HepG2 (cell line): ENCODE data around the gene ARHGAP20. TPM values are rescaled to one million over a fixed set of nuclear protein-coding genes. Genes with fewer than 3 reads are reported as not detected.

Experiments used
- ATAC-seq: fragments of 200-7000 bp; cut with Tn5 transposase; 3 replicates; pipeline ENCODE4 v1.9.1; 2020; ENCODE audit warnings: mild to moderate bottlenecking, moderate library complexity
- BruUV-seq: library from RNA; stranded (reverse); fragments of 400-500 nt; replicated peaks from 2 replicates; lab custom pipeline; 2021; lab: Mats Ljungman, UMichigan
- CTCF ChIA-PET: fragments of 300-600 bp; formaldehyde crosslinking; extraction: SDS; loops from one replicate; lab custom pipeline; 2021; ENCODE audit warnings: low total read pairs, inconsistent platforms, low intra/inter-chr PET ratio; lab: Yijun Ruan, JAX
- POLR2A ChIA-PET: fragments of 350-600 bp; sonication (Branson Sonifier 250); formaldehyde crosslinking; loops from one replicate; lab custom pipeline; 2020; ENCODE audit warnings: antibody characterized with exemption, inconsistent platforms; lab: Yijun Ruan, JAX
- DNase-seq: peaks from one replicate; pipeline ENCODE4 v3.0.0-alpha.2; 2015; ENCODE audit warnings: low spot score
- FAIRE-seq: peaks from 3 replicates; lab custom pipeline; 2011; peaks lifted over from hg19 to GRCh38; lab: Jason Lieb, UNC
- H2AFZ ChIP-seq: one replicate; pipeline ENCODE4 v1.6.1; 2011; ENCODE audit warnings: low read length, inconsistent platforms
- H3K27ac ChIP-seq: fragments of 300-600 bp; 3 replicates; pipeline ENCODE4 v1.8.0; 2011; ENCODE audit warnings: mixed run types, mild to moderate bottlenecking, mixed read lengths, low read length, inconsistent platforms; ENCODE audit not compliant: insufficient read depth; ENCODE audit errors: extremely low read length
- H3K27me3 ChIP-seq, 2 experiments: fragments of 200-600 bp in 1 of 2; 2 replicates in 1 of 2; 3 replicates in 1 of 2; pipeline versions ENCODE4 v1.6.0 to v1.8.0; 2011; ENCODE audit warnings: low read length in 2 of 2, mild to moderate bottlenecking in 2 of 2, moderate library complexity in 2 of 2, inconsistent platforms in 1 of 2; ENCODE audit not compliant: insufficient read depth in 2 of 2, control insufficient read depth in 1 of 2
- H3K36me3 ChIP-seq, 2 experiments: fragments of 200-600 bp in 1 of 2; replicated peaks in 1 of 2; 2 replicates in 1 of 2; 3 replicates in 1 of 2; pipeline versions ENCODE4 v1.5.1 to v1.8.0; 2011; ENCODE audit warnings: low read length in 2 of 2, inconsistent platforms in 1 of 2; ENCODE audit not compliant: insufficient read depth in 2 of 2, control insufficient read depth in 1 of 2
- H3K4me1 ChIP-seq: 2 replicates; pipeline ENCODE4 v1.5.1; 2012; ENCODE audit warnings: low read length, inconsistent platforms; ENCODE audit not compliant: insufficient read depth
- H3K4me2 ChIP-seq: 2 replicates; pipeline ENCODE4 v1.6.0; 2011; ENCODE audit warnings: low read depth, low read length, inconsistent platforms
- H3K4me3 ChIP-seq, 3 experiments: fragments of 200-600 bp in 1 of 3; sonication (generic), shearing (Covaris generic) in 1 of 3; replicated peaks in 1 of 3; 2 replicates each; pipeline ENCODE4 v1.5.1; 2011 to 2016; ENCODE audit warnings: low read length in 3 of 3, inconsistent platforms in 2 of 3, low read depth in 2 of 3, mild to moderate bottlenecking in 2 of 3, control low read depth in 1 of 3, mixed read lengths in 1 of 3; ENCODE audit not compliant: insufficient read depth in 1 of 3
- H3K79me2 ChIP-seq: one replicate; pipeline ENCODE4 v1.6.1; 2011; ENCODE audit warnings: low read length, inconsistent platforms; ENCODE audit not compliant: insufficient read depth
- H3K9ac ChIP-seq: 2 replicates; pipeline ENCODE4 v1.6.0; 2011; ENCODE audit warnings: mild to moderate bottlenecking, low read depth, low read length, inconsistent platforms; ENCODE audit not compliant: insufficient read depth
- H3K9me3 ChIP-seq: 2 replicates; pipeline ENCODE4 v1.5.1; 2012; ENCODE audit warnings: mild to moderate bottlenecking, low read length
- H4K20me1 ChIP-seq: 2 replicates; pipeline ENCODE4 v1.6.0; 2011; ENCODE audit warnings: inconsistent platforms, mild to moderate bottlenecking, low read length, moderate library complexity; ENCODE audit not compliant: insufficient read depth
- REL ChIP-seq: sonication (generic); formaldehyde crosslinking; conservative IDR thresholded peaks from 2 replicates; pipeline ENCODE4 v1.8.0; 2022; ENCODE audit warnings: mild to moderate bottlenecking, missing genetic modification reagents, moderate library complexity
- TFAP4 ChIP-seq: sonication (generic); IDR thresholded peaks from 2 replicates; pipeline ENCODE4 v1.6.1; 2016; ENCODE audit warnings: low read depth, borderline replicate concordance
- ZNF468 ChIP-seq: sonication (generic); formaldehyde crosslinking; IDR thresholded peaks from 2 replicates; pipeline ENCODE4 v1.8.0; 2022; ENCODE audit warnings: mild to moderate bottlenecking, moderate library complexity, missing genetic modification reagents
- ZNF530 ChIP-seq: sonication (generic); formaldehyde crosslinking; IDR thresholded peaks from 2 replicates; pipeline ENCODE4 v1.5.0; 2020; ENCODE audit warnings: low read depth, mild to moderate bottlenecking, missing genetic modification reagents
- WGBS: methylation state at CpG from one replicate; pipeline ENCODE4 v1.1.6; 2017; ENCODE audit warnings: low lambda C conversion rate; 5-methylcytosine and 5-hydroxymethylcytosine counted together
- in situ Hi-C: cut with HindIII; loops from 2 replicates; pipeline ENCODE4 v1.10.0; 2017; ENCODE audit warnings: low pct_unique_long_range_greater_than_20kb; ENCODE audit not compliant: extremely low pct_ligation_motif_present
- intact Hi-C: fragments of 100-400 bp; cut with micrococcal nuclease; formaldehyde crosslinking; loops from one replicate; pipeline ENCODE4 v1.10.0; 2022; ENCODE audit not compliant: unreplicated experiment
- polyA plus RNA-seq, 8 experiments: library from polyadenylated mRNA; depleted of rRNA in 3 of 8; stranded (reverse) in 7 of 8; unstranded in 1 of 8; fragments of >200 nt; fragmentation: Illumina TruSeq in 4 of 8; extraction: Trizol in 4 of 8; gene quantifications; 2 replicates each; pipeline versions ENCODE4 v1.2.1 to v1.2.3, GENCODE V29; 2011 to 2016; ENCODE audit warnings: low read depth in 4 of 8, missing spikeins in 1 of 8, mixed read lengths in 1 of 8; ENCODE audit not compliant: insufficient read depth in 1 of 8
- total RNA-seq, 5 experiments: library from RNA; depleted of rRNA; stranded (reverse); fragments of >200 nt; fragmentation: Illumina TruSeq; extraction: Trizol; gene quantifications; 2 replicates each; pipeline ENCODE4 v1.2.3, GENCODE V29; 2016; ENCODE audit warnings: low read depth in 1 of 5

The ARHGAP20 gene
- total and polyA plus RNA-seq, 2 of the 13 experiments (the other 11 are each of a cell fraction or from before 2014, with no cell fraction given), result not detected

GRCh38 chr11:110538154-110538553, 174.1 kb downstream of the ARHGAP20 start:
- H3K27ac ChIP-seq, result no peak overlapping the region
- DNase-seq (no peak), FAIRE-seq (no peak), ATAC-seq (no peak)
- intact Hi-C loops (no loop called here), in situ Hi-C loops (no loop called here)
- ChIA-PET POLR2A (no interaction called here), CTCF (no interaction called here)
- no peak overlapping the region for H3K9ac ChIP-seq
- H3K4me3 ChIP-seq, result no peak overlapping the region
- no peaks in the 10 kb centered on the region for H3K36me3 ChIP-seq
- H3K4me2 ChIP-seq, result no peak overlapping the region
- H3K9me3 ChIP-seq, result no peaks in the 10 kb centered on the region
- H2AFZ ChIP-seq, result no peak overlapping the region
- no peaks in the 10 kb centered on the region for H3K27me3 ChIP-seq
- no peaks in the 10 kb centered on the region for H3K79me2 ChIP-seq
- H4K20me1 ChIP-seq, result no peaks in the 10 kb centered on the region
- no peaks in the 10 kb centered on the region for H3K4me1 ChIP-seq
- no peak for TF ChIP-seq TFAP4
- no TSS peak for BruUV-seq

GRCh38 chr11:110530900-110531741, 181.1 kb downstream of the ARHGAP20 start:
- no TSS peak for BruUV-seq
- Histone ChIP-seq H3K36me3 (no peaks in the 10 kb centered on the region), H3K9ac (no peak overlapping the region), H2AFZ (no peak overlapping the region)
- POLR2A ChIA-PET, result no interaction called here
- FAIRE-seq, result no peak
- no peak for TF ChIP-seq ZNF530 (CRISPR knock-in tag)
- no peak for TF ChIP-seq REL (CRISPR knock-in tag)
- TF ChIP-seq ZNF468 (CRISPR knock-in tag), result no peak
- TF ChIP-seq, all 625 proteins: peak for 0
- H3K4me3 ChIP-seq, result no peak overlapping the region
- WGBS, result 22% methylated on average over 4 of the region's 6 CpGs
- H3K79me2 ChIP-seq, result no peaks in the 10 kb centered on the region
- H3K27ac ChIP-seq, result no peak overlapping the region
- DNase-seq (no peak), ATAC-seq (no peak)
- H4K20me1 ChIP-seq, result no peaks in the 10 kb centered on the region
- H3K27me3 ChIP-seq, result no peaks in the 10 kb centered on the region; a peak in 2 of 5 replicates
- in situ Hi-C loops, result no loop called here
- CTCF ChIA-PET, result no interaction called here
- peaks cover 14% of the 10 kb centered on the region for H3K9me3 ChIP-seq
- H3K4me2 ChIP-seq, result no peak overlapping the region
- no peaks in the 10 kb centered on the region for H3K4me1 ChIP-seq
- intact Hi-C loops, result no loop called here
